SK-N-SH (cell line): Measurements from ENCODE around the gene DCP1B. TPM values are rescaled to one million over a fixed set of nuclear protein-coding genes. Genes with fewer than 3 reads are reported as not detected.

Experiments
- CTCF ChIA-PET: fragments of 300-600, 350-600 bp; formaldehyde crosslinking; extraction: SDS; loops from one replicate; lab custom pipeline; 2021; lab: Yijun Ruan, JAX
- POLR2A ChIA-PET: fragments of 350-600 bp; sonication (Branson Sonifier 250); formaldehyde crosslinking; extraction: SDS; loops from one replicate; lab custom pipeline; 2020; ENCODE audit warnings: antibody characterized with exemption, inconsistent platforms; lab: Yijun Ruan, JAX
- DNase-seq: peaks from one replicate; pipeline ENCODE4 v3.0.0; 2012
- H2AFZ ChIP-seq: fragments of 200-600 bp; sonication (generic); 2 replicates; pipeline ENCODE4 v1.8.1; 2016; ENCODE audit warnings: antibody characterized with exemption, mild to moderate bottlenecking, low read depth
- H3F3A ChIP-seq: fragments of 200-600 bp; sonication (generic); replicated peaks from 2 replicates; pipeline ENCODE3; 2016; ENCODE audit warnings: antibody characterized with exemption, mild to moderate bottlenecking; ENCODE audit not compliant: insufficient read depth
- H3K27ac ChIP-seq, 2 experiments: fragments of 200-500 bp in 1 of 2; fragments of 200-600 bp in 1 of 2; sonication (Bioruptor generic) in 1 of 2; sonication (generic), shearing (Covaris generic) in 1 of 2; 2 replicates each; pipeline versions ENCODE4 v1.5.1 to v1.6.1; 2014 to 2016; ENCODE audit warnings: low read depth in 2 of 2, inconsistent platforms in 1 of 2, low read length in 1 of 2, mild to moderate bottlenecking in 1 of 2, mixed read lengths in 1 of 2
- H3K27me3 ChIP-seq: fragments of 200-600 bp; sonication (generic), shearing (Covaris generic); 2 replicates; pipeline ENCODE4 v1.6.1; 2016; ENCODE audit warnings: mixed run types; ENCODE audit not compliant: insufficient read depth
- H3K36me3 ChIP-seq, 2 experiments: fragments of 200-500 bp in 1 of 2; fragments of 200-600 bp in 1 of 2; sonication (Bioruptor generic) in 1 of 2; sonication (generic) in 1 of 2; replicated peaks in 1 of 2; 2 replicates each; pipeline versions ENCODE3 to v1.5.1; 2014 to 2016; ENCODE audit warnings: low read length in 1 of 2, mild to moderate bottlenecking in 1 of 2; ENCODE audit not compliant: insufficient read depth in 2 of 2, control insufficient read depth in 1 of 2
- H3K4me1 ChIP-seq, 2 experiments: fragments of 200-500 bp in 1 of 2; fragments of 200-600 bp in 1 of 2; sonication (Bioruptor generic) in 1 of 2; sonication (generic), shearing (Covaris generic) in 1 of 2; 2 replicates each; pipeline versions ENCODE4 v1.5.1 to v1.6.1; 2014 to 2016; ENCODE audit warnings: low read depth in 1 of 2, low read length in 1 of 2, mixed run types in 1 of 2; ENCODE audit not compliant: insufficient read depth in 2 of 2, control insufficient read depth in 1 of 2
- H3K4me2 ChIP-seq: fragments of 200-600 bp; sonication (generic), shearing (Covaris generic); 2 replicates; pipeline ENCODE4 v1.6.1; 2017; ENCODE audit warnings: mixed run types
- H3K4me3 ChIP-seq, 2 experiments: fragments of 200-500 bp in 1 of 2; fragments of 200-600 bp in 1 of 2; sonication (Bioruptor generic) in 1 of 2; sonication (generic), shearing (Covaris generic) in 1 of 2; 2 replicates each; pipeline versions ENCODE4 v1.5.1 to v1.8.1; 2014 to 2016; ENCODE audit warnings: low read depth in 2 of 2, inconsistent platforms in 1 of 2, low read length in 1 of 2, mild to moderate bottlenecking in 1 of 2, mixed read lengths in 1 of 2, moderate library complexity in 1 of 2
- H3K79me2 ChIP-seq: fragments of 200-600 bp; sonication (generic); 2 replicates; pipeline ENCODE4 v1.8.1; 2017; ENCODE audit warnings: mild to moderate bottlenecking; ENCODE audit not compliant: insufficient read depth
- H3K9ac ChIP-seq: fragments of 200-600 bp; sonication (generic); 2 replicates; pipeline ENCODE4 v1.6.1; 2017; ENCODE audit warnings: mixed run types
- H3K9me2 ChIP-seq: fragments of 200-600 bp; sonication (generic); 2 replicates; pipeline ENCODE4 v1.6.1; 2017; ENCODE audit warnings: mixed run types
- H3K9me3 ChIP-seq: fragments of 200-600 bp; sonication (generic); 2 replicates; pipeline ENCODE4 v1.6.1; 2017; ENCODE audit warnings: mixed run types, mild to moderate bottlenecking, moderate library complexity
- H4K20me1 ChIP-seq: fragments of 200-600 bp; sonication (generic); 2 replicates; pipeline ENCODE4 v1.6.1; 2017; ENCODE audit warnings: mild to moderate bottlenecking, mixed run types; ENCODE audit not compliant: insufficient read depth
- CHD2 ChIP-seq: fragments of 150-350 bp; IDR thresholded peaks from 2 replicates; pipeline ENCODE4 v1.6.1; 2018; ENCODE audit warnings: low read length; ENCODE audit not compliant: partially characterized antibody
- EP300 ChIP-seq, 2 experiments: IDR thresholded peaks; 2 replicates each; pipeline versions ENCODE4 v1.4.0 to v1.6.1; 2012; ENCODE audit warnings: borderline replicate concordance in 1 of 2, low read depth in 1 of 2, low read length in 1 of 2
- EZH2phosphoT487 ChIP-seq: fragments of 200-600 bp; sonication (generic); IDR thresholded peaks from 2 replicates; pipeline ENCODE4 v1.6.1; 2017; ENCODE audit warnings: low read depth, mixed run types, mild to moderate bottlenecking, antibody characterized with exemption, moderate library complexity, borderline replicate concordance
- MXI1 ChIP-seq: IDR thresholded peaks from 2 replicates; pipeline ENCODE4 v1.6.1; 2012; ENCODE audit warnings: mild to moderate bottlenecking, low read depth, low read length, improper control_type of control experiment
- NFIC ChIP-seq: IDR thresholded peaks from 2 replicates; pipeline ENCODE4 v1.4.0; 2012; ENCODE audit warnings: borderline replicate concordance
- POLR2AphosphoS5 ChIP-seq: IDR thresholded peaks from 2 replicates; pipeline ENCODE4 v1.6.1; 2012; ENCODE audit warnings: low read depth, low read length
- RAD21 ChIP-seq: IDR thresholded peaks from 2 replicates; pipeline ENCODE4 v1.6.1; 2012; ENCODE audit warnings: mild to moderate bottlenecking, low read length
- RXRA ChIP-seq: IDR thresholded peaks from 2 replicates; pipeline ENCODE4 v1.4.0; 2012; ENCODE audit warnings: low read depth, mild to moderate bottlenecking, borderline replicate concordance
- SMC3 ChIP-seq: IDR thresholded peaks from 2 replicates; pipeline ENCODE4 v1.6.1; 2012; ENCODE audit warnings: low read depth, low read length, improper control_type of control experiment
- YY1 ChIP-seq: IDR thresholded peaks from 2 replicates; pipeline ENCODE4 v1.4.0; 2012; ENCODE audit warnings: low read depth, mild to moderate bottlenecking
- WGBS: methylation state at CpG from one replicate; pipeline ENCODE4 v1.1.6; 2017; ENCODE audit warnings: low lambda C conversion rate; 5-methylcytosine and 5-hydroxymethylcytosine counted together
- polyA plus RNA-seq, 3 experiments: library from polyadenylated mRNA; depleted of rRNA; stranded (reverse); fragments of >200 nt; gene quantifications; 2 replicates each; pipeline ENCODE4 v1.2.3, GENCODE V29; 2012
- TF ChIP-seq, protein P1 (sequence below): IDR thresholded peaks from 2 replicates; pipeline ENCODE4 v1.4.0; 2012; ENCODE audit warnings: low read depth, borderline replicate concordance
- TF ChIP-seq, protein P2 (sequence below): fragments of 200-600 bp; sonication (generic); IDR thresholded peaks from 2 replicates; pipeline ENCODE4 v1.6.1; 2017; ENCODE audit warnings: antibody characterized with exemption, mild to moderate bottlenecking, moderate library complexity

DCP1B gene
- polyA plus RNA-seq, 1 of the 3 experiments (the other 2 are of a cell fraction): 18.8 TPM

DNA sequence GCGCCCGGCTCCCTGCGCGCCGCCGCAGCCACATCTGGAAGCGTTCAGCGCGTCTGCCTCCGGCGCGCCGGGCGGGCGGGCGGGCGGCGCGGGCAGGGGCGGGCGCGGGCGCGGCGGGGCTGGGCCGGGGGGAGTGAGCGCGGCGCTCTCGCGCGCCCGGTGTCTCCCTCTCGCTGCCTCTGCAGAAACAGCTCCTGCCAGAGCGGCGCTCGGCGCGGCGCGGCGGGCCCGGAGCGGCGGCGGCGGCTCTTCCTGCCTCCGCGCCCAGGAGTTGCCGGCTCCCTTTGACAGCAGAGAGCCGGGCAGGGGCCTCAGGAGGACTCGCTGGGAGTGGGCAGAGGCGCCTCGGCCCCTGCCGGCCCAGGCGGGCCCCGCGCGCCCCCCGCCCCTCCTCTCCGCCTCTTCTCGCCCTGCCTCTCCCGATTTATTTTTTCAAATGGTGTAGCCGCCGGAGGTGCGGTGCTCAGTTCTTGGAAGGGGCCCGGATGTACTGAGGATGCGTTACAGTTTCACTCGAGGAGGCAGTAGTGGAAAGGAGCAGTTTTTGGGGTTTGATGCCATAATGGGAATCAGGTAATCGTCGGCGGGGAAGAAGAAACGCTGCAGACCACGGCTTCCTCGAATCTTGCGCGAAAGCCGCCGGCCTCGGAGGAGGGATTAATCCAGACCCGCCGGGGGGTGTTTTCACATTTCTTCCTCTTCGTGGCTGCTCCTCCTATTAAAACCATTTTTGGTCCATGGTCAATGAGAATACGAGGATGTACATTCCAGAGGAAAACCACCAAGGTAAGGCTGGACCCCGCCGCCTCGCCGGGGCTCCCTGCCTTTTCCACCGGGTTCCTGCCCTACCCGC, 48.8 kb upstream of the DCP1B start, which contains the start of gene CACNA1C:
CACNA1C (plus strand) TSS at position 162 of the 853 bp plus-strand sequence; CDS start at position 738, 576 bp downstream.
- WGBS: 10% methylated on average over 27 of the region's 90 CpGs
- no peaks in the 10 kb centered on the region for H4K20me1 ChIP-seq
- TF ChIP-seq, protein P1, sequence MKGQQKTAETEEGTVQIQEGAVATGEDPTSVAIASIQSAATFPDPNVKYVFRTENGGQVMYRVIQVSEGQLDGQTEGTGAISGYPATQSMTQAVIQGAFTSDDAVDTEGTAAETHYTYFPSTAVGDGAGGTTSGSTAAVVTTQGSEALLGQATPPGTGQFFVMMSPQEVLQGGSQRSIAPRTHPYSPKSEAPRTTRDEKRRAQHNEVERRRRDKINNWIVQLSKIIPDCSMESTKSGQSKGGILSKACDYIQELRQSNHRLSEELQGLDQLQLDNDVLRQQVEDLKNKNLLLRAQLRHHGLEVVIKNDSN: no peak
- peak; percentile 25; the same call in 1 of the 2 replicates for TF ChIP-seq MXI1
- no peak for TF ChIP-seq EP300 (IDR thresholded peaks at IDR 0.05; ENCODE audit: borderline replicate concordance in 1 of 2, low read depth in 1 of 2, low read length in 1 of 2)
- H3K9me2 ChIP-seq: no peaks in the 10 kb centered on the region
- H3K4me3 ChIP-seq: peak within 1 kb of the TSS; percentile 82 to 93
- DNase-seq: peak; percentile 93
- peak within 1 kb of the TSS; percentile 94 for H3K4me2 ChIP-seq
- no peaks in the 10 kb centered on the region for H3K36me3 ChIP-seq
- H3K79me2 ChIP-seq: 0 out of 2 replicates have a peak, but pooled peaks cover 6% of the 10 kb centered on the region
- POLR2A ChIA-PET: interaction anchor here (1.8 kb wide), 1 partner anchor 49 kb away, joined by 6 read pairs; the partner anchor contains the start of gene DCP1B
- no peaks in the 10 kb centered on the region; the same call in 1 of the 2 replicates for H3K27me3 ChIP-seq
- H3K9me3 ChIP-seq: no peaks in the 10 kb centered on the region
- CTCF ChIA-PET: interaction anchor here (1.3 to 8.4 kb wide), 2 partner anchors 16 to 234 kb away, joined by 3 to 150 read pairs; no protein-coding TSS in a partner anchor
- peak within 1 kb of the TSS in 1 of 2 experiments; percentile 86; a peak in 3 of 4 replicates for H3K27ac ChIP-seq
- H2AFZ ChIP-seq: peak within 1 kb of the TSS; percentile 83
- peak within 1 kb of the TSS; percentile 69 for H3K9ac ChIP-seq
- H3F3A ChIP-seq: no peaks in the 10 kb centered on the region
- H3K4me1 ChIP-seq: peaks cover 0 to 37% of the 10 kb centered on the region in 2 experiments; a peak in 1 of 4 replicates

DNA sequence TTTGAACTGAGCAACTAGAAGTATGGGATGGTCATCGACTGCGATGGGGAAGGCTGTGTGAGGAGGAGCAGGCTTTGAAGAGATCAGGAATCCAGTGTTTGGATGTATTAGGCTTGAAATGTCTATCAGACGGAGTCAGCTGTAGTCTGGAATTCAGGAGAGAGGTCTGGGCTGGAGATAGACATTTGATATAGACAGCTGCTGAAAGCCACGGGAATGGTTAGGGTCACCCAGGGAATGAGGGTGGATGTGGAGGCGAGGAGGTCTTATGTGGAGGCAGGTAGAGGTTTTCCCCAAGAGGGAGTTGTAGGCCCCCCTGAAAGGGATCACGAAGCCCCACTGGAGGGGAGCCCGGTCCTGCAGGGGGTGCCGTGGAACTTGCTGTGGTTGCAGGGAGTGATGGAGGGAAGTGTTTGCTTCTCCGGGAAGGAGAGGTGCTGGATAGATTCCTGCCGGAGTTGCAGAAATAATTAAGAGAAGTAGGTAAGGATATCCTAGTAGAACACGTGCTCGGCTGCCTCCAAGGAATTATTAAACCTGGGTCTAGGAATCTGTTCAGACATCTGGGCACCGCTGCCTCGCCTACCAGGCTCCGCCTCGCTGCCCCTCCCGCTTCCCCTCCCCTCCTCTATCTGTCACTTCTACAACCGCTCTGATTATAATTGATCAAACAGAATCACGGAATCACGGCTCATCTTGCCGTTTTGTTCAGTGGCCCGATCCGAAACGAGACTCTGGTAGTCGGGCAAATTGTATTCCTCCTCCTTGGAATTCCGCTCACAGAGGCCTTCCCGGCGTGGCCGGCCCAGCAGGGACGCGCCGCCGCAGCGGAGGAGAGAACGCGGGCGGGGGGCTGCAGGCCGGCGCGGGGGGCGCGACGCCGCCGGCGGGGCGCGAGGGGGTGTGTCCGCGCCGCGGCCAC, 47.7 kb upstream of the DCP1B start:
- H4K20me1 ChIP-seq: no peaks in the 10 kb centered on the region
- H3K27me3 ChIP-seq: no peaks in the 10 kb centered on the region; the same call in 1 of the 2 replicates
- TF ChIP-seq, protein P1: no peak
- TF ChIP-seq RXRA: no peak
- TF ChIP-seq RAD21: peak; percentile 51
- no peak for TF ChIP-seq CHD2
- TF ChIP-seq YY1: no peak
- TF ChIP-seq, protein P2, sequence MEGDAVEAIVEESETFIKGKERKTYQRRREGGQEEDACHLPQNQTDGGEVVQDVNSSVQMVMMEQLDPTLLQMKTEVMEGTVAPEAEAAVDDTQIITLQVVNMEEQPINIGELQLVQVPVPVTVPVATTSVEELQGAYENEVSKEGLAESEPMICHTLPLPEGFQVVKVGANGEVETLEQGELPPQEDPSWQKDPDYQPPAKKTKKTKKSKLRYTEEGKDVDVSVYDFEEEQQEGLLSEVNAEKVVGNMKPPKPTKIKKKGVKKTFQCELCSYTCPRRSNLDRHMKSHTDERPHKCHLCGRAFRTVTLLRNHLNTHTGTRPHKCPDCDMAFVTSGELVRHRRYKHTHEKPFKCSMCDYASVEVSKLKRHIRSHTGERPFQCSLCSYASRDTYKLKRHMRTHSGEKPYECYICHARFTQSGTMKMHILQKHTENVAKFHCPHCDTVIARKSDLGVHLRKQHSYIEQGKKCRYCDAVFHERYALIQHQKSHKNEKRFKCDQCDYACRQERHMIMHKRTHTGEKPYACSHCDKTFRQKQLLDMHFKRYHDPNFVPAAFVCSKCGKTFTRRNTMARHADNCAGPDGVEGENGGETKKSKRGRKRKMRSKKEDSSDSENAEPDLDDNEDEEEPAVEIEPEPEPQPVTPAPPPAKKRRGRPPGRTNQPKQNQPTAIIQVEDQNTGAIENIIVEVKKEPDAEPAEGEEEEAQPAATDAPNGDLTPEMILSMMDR: peak; percentile 22; the same call in 1 of the 2 replicates
- TF ChIP-seq MXI1: peak; percentile 34; the same call in 1 of the 2 replicates
- peak; percentile 8; the same call in 1 of the 2 replicates for TF ChIP-seq SMC3
- TF ChIP-seq NFIC: no peak
- no peak for TF ChIP-seq EZH2phosphoT487
- TF ChIP-seq POLR2AphosphoS5: no peak
- H3F3A ChIP-seq: no peaks in the 10 kb centered on the region
- H3K4me2 ChIP-seq: peak overlapping the region; percentile 76
- H2AFZ ChIP-seq: 0 out of 2 replicates have a peak overlapping the region, but pooled peaks have one; percentile 33
- H3K4me3 ChIP-seq: peak overlapping the region; percentile 52 to 82
- ChIA-PET POLR2A (interaction anchor here (1.8 kb wide), 1 partner anchor 48 kb away, joined by 6 read pairs; the partner anchor contains the start of gene DCP1B), CTCF (interaction anchor here (0.9 to 8.4 kb wide), 5 partner anchors 8 to 531 kb away, joined by 3 to 150 read pairs (median 5); no protein-coding TSS in a partner anchor)
- H3K9me3 ChIP-seq: no peaks in the 10 kb centered on the region
- DNase-seq: peak; percentile 59
- H3K9ac ChIP-seq: no peak overlapping the region
- H3K27ac ChIP-seq: peak overlapping the region in 1 of 2 experiments; percentile 55; a peak in 1 of 4 replicates
- no peaks in the 10 kb centered on the region for H3K9me2 ChIP-seq
- 25% methylated on average over 28 of the region's 52 CpGs for WGBS
- 0 out of 2 replicates have a peak, but pooled peaks cover 6% of the 10 kb centered on the region for H3K79me2 ChIP-seq
- no peaks in the 10 kb centered on the region for H3K36me3 ChIP-seq
- peaks cover 0 to 31% of the 10 kb centered on the region in 2 experiments; a peak in 1 of 4 replicates for H3K4me1 ChIP-seq
